Lower leg skin (tissue), 4 donors: ENCODE measurements around the gene PACSIN2. TPM values are rescaled to one million over a fixed set of nuclear protein-coding genes. Genes with fewer than 3 reads are reported as not detected.

ENCODE experiments used
- DNase-seq, 2 donors: peaks; one replicate each; pipeline ENCODE4 v3.0.0-alpha.2; 2019; ENCODE audit warnings: low spot score in 2 of 2
- H3K4me3 ChIP-seq: fragments of 200-600 bp; sonication (generic); 2 replicates; pipeline ENCODE4 v1.5.1; 2017; ENCODE audit warnings: mild to moderate bottlenecking, low read depth; ENCODE audit not compliant: poor library complexity, severe bottlenecking
- CTCF ChIP-seq, 3 donors: fragments of 450-650 bp; IDR thresholded peaks; one replicate each; pipeline ENCODE4 v1.5.1; 2016; ENCODE audit warnings: antibody characterized with exemption in 3 of 3, mild to moderate bottlenecking in 3 of 3, moderate library complexity in 2 of 3
- POLR2A ChIP-seq, 2 donors: fragments of 450-650 bp; IDR thresholded peaks; one replicate each; pipeline ENCODE4 v1.6.1; 2016 to 2017; ENCODE audit warnings: antibody characterized with exemption in 2 of 2, mild to moderate bottlenecking in 1 of 2, moderate library complexity in 1 of 2
- WGBS, 2 donors: methylation state at CpG; one replicate each; pipeline ENCODE4 v1.1.5; 2018; 5-methylcytosine and 5-hydroxymethylcytosine counted together
- intact Hi-C: fragments of 100-400 bp; cut with DNase I; formaldehyde crosslinking; loops from one replicate; pipeline ENCODE4 v1.15.0; 2023; ENCODE audit warnings: low total_unique reads
- total RNA-seq, 4 donors: library from RNA; depleted of rRNA; stranded (reverse); fragments of >200 nt; gene quantifications; one replicate each; pipeline ENCODE4 v1.1.0, GENCODE V29; 2016

The PACSIN2 gene
- total RNA-seq, 4 donors from 2014 or later, result 46.3 to 88.8 (median 58.2) TPM

- TF ChIP-seq CTCF (IDR thresholded peaks at IDR 0.05) (no peak), POLR2A (IDR thresholded peaks at IDR 0.05) (no peak)
- no peak overlapping the region for H3K4me3 ChIP-seq
- WGBS, 2 donors, result 88 to 91% methylated on average over 8 of the region's 8 CpGs
- intact Hi-C loops, result no loop called here
- no peak for DNase-seq
Measured at GRCh38 chr22:42880815-42881214, 134.1 kb downstream of the PACSIN2 start.

- DNase-seq, result no peak
- TF ChIP-seq CTCF (IDR thresholded peaks at IDR 0.05) (no peak), POLR2A (IDR thresholded peaks at IDR 0.05) (no peak)
- H3K4me3 ChIP-seq, result no peak overlapping the region
- intact Hi-C loops, result no loop called here
- WGBS, 2 donors, result 94 to 96% methylated on average over 12 to 14 of the region's 14 CpGs
Measured at GRCh38 chr22:42879371-42880021, 135.5 kb downstream of the PACSIN2 start.

- TF ChIP-seq CTCF (IDR thresholded peaks at IDR 0.05) (no peak), POLR2A (IDR thresholded peaks at IDR 0.05) (no peak)
- no peak overlapping the region for H3K4me3 ChIP-seq
- 82 to 88% methylated on average over 9 to 18 of the region's 22 CpGs for WGBS, 2 donors
- no peak for DNase-seq
- intact Hi-C loops, result no loop called here
Measured at GRCh38 chr22:42878561-42879305, 136.2 kb downstream of the PACSIN2 start.

GRCh38 chr22:42877597-42878340 lies 137.2 kb downstream of the PACSIN2 start:
- 75 to 77% methylated on average over 10 to 11 of the region's 12 CpGs for WGBS, 2 donors
- TF ChIP-seq CTCF (IDR thresholded peaks at IDR 0.05) (no peak), POLR2A (IDR thresholded peaks at IDR 0.05) (no peak)
- no peak overlapping the region for H3K4me3 ChIP-seq
- DNase-seq, result no peak
- intact Hi-C loops, result no loop called here

GRCh38 chr22:42877158-42877557 lies 137.8 kb downstream of the PACSIN2 start:
- intact Hi-C loops, result no loop called here
- TF ChIP-seq POLR2A (IDR thresholded peaks at IDR 0.05) (no peak), CTCF (IDR thresholded peaks at IDR 0.05) (no peak)
- H3K4me3 ChIP-seq, result no peak overlapping the region
- 85 to 89% methylated on average over 7 to 8 of the region's 8 CpGs for WGBS, 2 donors
- DNase-seq, result no peak
